ENCODE measurements around the gene RGSL1.

- TF ChIP-seq CTCF (conservative IDR thresholded peaks at IDR 0.05; ENCODE audit: low read length) (no peak), EZH2phosphoT487 (IDR thresholded peaks at IDR 0.05; ENCODE audit: borderline replicate concordance, low read depth, low read length) (no peak)
These were observed 8.2 kb upstream of the RGSL1 start for GRCh38 chr1:182441719-182442118.

Measured in OCI-LY7 (cell line).